HCT116 (cell line): ENCODE measurements around the gene NTN3. TPM values are rescaled to one million over a fixed set of nuclear protein-coding genes. Genes with fewer than 3 reads are reported as not detected.

ENCODE experiments used
- ATAC-seq: fragments of 200-7000 bp; cut with Tn5 transposase; 2 replicates; pipeline ENCODE4 v1.9.1; 2020; ENCODE audit warnings: mild to moderate bottlenecking, moderate library complexity
- BruUV-seq: library from RNA; stranded (reverse); fragments of 400-500 nt; replicated peaks from 2 replicates; lab custom pipeline; 2021; lab: Mats Ljungman, UMichigan
- CTCF ChIA-PET: fragments of 300-600 bp; sonication (Branson Sonifier 250); formaldehyde crosslinking; loops from one replicate; lab custom pipeline; 2021; ENCODE audit warnings: antibody characterized with exemption; lab: Charles Lee
- POLR2A ChIA-PET: fragments of 300-600, 350-600 bp; sonication (Branson Sonifier 250); formaldehyde crosslinking; loops from one replicate; lab custom pipeline; 2021; ENCODE audit warnings: antibody characterized with exemption; lab: Charles Lee
- RAD21 ChIA-PET, 2 experiments: fragments of 300-600 bp; sonication (Branson Sonifier 250); formaldehyde crosslinking; loops; one replicate each; lab custom pipeline; 2023; ENCODE audit warnings: low total read pairs in 2 of 2; ENCODE audit not compliant: uncharacterized antibody in 2 of 2, unreplicated experiment in 2 of 2, low non-redundant PET in 1 of 2; lab: Charles Lee
- DNase-seq: peaks from one replicate; pipeline ENCODE4 v3.0.0-alpha.2; 2010; ENCODE audit warnings: low read depth, low spot score
- H2AFZ ChIP-seq: fragments of 200-600 bp; shearing (Covaris generic), sonication (generic); 2 replicates; pipeline ENCODE4 v1.6.1; 2017; ENCODE audit warnings: low read depth, mixed run types, mixed read lengths, antibody characterized with exemption, low read length; ENCODE audit not compliant: poor library complexity, severe bottlenecking
- H3K27ac ChIP-seq: 2 replicates; pipeline ENCODE4 v1.5.1; 2012; ENCODE audit warnings: low read depth, low read length
- H3K27me3 ChIP-seq: fragments of 200-600 bp; sonication (generic); 2 replicates; pipeline ENCODE4 v1.6.1; 2016; ENCODE audit warnings: mixed run types, low read length, mixed read lengths; ENCODE audit not compliant: insufficient read depth
- H3K36me3 ChIP-seq, 2 experiments: fragments of 200-500 bp in 1 of 2; fragments of 200-600 bp in 1 of 2; sonication (Bioruptor generic) in 1 of 2; sonication (generic) in 1 of 2; 2 replicates each; pipeline versions ENCODE4 v1.5.1 to v1.6.1; 2014 to 2016; ENCODE audit warnings: low read length in 2 of 2, inconsistent platforms in 1 of 2, mixed read lengths in 1 of 2, mixed run types in 1 of 2; ENCODE audit not compliant: insufficient read depth in 2 of 2, control insufficient read depth in 1 of 2
- H3K4me1 ChIP-seq, 2 experiments: fragments of 200-600 bp in 1 of 2; sonication (generic) in 1 of 2; 2 replicates each; pipeline versions ENCODE4 v1.5.1 to v1.6.1; 2012 to 2017; ENCODE audit warnings: low read length in 2 of 2, inconsistent platforms in 1 of 2, mild to moderate bottlenecking in 1 of 2, mixed read lengths in 1 of 2, mixed run types in 1 of 2, moderate library complexity in 1 of 2; ENCODE audit not compliant: insufficient read depth in 2 of 2, control insufficient read depth in 1 of 2
- H3K4me2 ChIP-seq: fragments of 200-600 bp; sonication (generic); 2 replicates; pipeline ENCODE4 v1.6.1; 2017; ENCODE audit warnings: mixed run types, low read length, mixed read lengths
- H3K4me3 ChIP-seq, 2 experiments: fragments of 200-600 bp in 1 of 2; sonication (generic) in 1 of 2; replicated peaks in 1 of 2; 2 replicates each; pipeline ENCODE4 v1.5.1; 2011 to 2016; ENCODE audit warnings: low read length in 2 of 2, control low read depth in 1 of 2, low read depth in 1 of 2, mild to moderate bottlenecking in 1 of 2, mixed read lengths in 1 of 2, mixed run types in 1 of 2
- H3K79me2 ChIP-seq: fragments of 200-600 bp; sonication (generic); 2 replicates; pipeline ENCODE4 v1.6.1; 2017; ENCODE audit warnings: mild to moderate bottlenecking, mixed run types, low read length, moderate library complexity, mixed read lengths; ENCODE audit not compliant: insufficient read depth
- H3K9ac ChIP-seq: fragments of 200-600 bp; sonication (generic); 2 replicates; pipeline ENCODE4 v1.6.1; 2016; ENCODE audit warnings: low read length, mixed read lengths
- H3K9me2 ChIP-seq: fragments of 200-600 bp; sonication (generic), shearing (Covaris generic); 2 replicates; pipeline ENCODE4 v1.6.1; 2017; ENCODE audit warnings: mixed run types, mild to moderate bottlenecking, moderate library complexity; ENCODE audit not compliant: insufficient read depth
- H3K9me3 ChIP-seq, 2 experiments: fragments of 200-500 bp in 1 of 2; fragments of 200-600 bp in 1 of 2; sonication (Bioruptor generic) in 1 of 2; sonication (generic) in 1 of 2; 2 replicates each; pipeline ENCODE4 v1.6.1; 2014 to 2017; ENCODE audit warnings: low read length in 2 of 2, mixed read lengths in 2 of 2, inconsistent platforms in 1 of 2, low read depth in 1 of 2, mild to moderate bottlenecking in 1 of 2, mixed run types in 1 of 2, moderate library complexity in 1 of 2; ENCODE audit not compliant: control insufficient read depth in 1 of 2, insufficient read depth in 1 of 2
- H4K20me1 ChIP-seq: fragments of 200-600 bp; sonication (generic), shearing (Covaris generic); 2 replicates; pipeline ENCODE4 v1.6.1; 2017; ENCODE audit warnings: mixed run types, mild to moderate bottlenecking, moderate library complexity; ENCODE audit not compliant: insufficient read depth
- CEBPB ChIP-seq: IDR thresholded peaks from 2 replicates; pipeline ENCODE4 v1.6.1; 2012; ENCODE audit warnings: low read depth
- EGR1 ChIP-seq: IDR thresholded peaks from 2 replicates; pipeline ENCODE4 v1.6.1; 2012; ENCODE audit warnings: low read depth
- FOSL1 ChIP-seq: IDR thresholded peaks from 2 replicates; pipeline ENCODE4 v1.6.1; 2012; ENCODE audit warnings: low read depth
- JUND ChIP-seq: IDR thresholded peaks from 2 replicates; pipeline ENCODE4 v1.6.1; 2012
- RAD21 ChIP-seq: IDR thresholded peaks from 2 replicates; pipeline ENCODE4 v1.6.1; 2012; ENCODE audit warnings: low read depth, mild to moderate bottlenecking
- SRF ChIP-seq: IDR thresholded peaks from 2 replicates; pipeline ENCODE4 v1.6.1; 2012; ENCODE audit warnings: low read depth
- TCF7L2 ChIP-seq: IDR thresholded peaks from 2 replicates; pipeline ENCODE4 v1.7.0; 2011; ENCODE audit warnings: borderline replicate concordance, inconsistent platforms; ENCODE audit not compliant: insufficient read depth, insufficient read length; ENCODE audit errors: extremely low read depth
- ZNF274 ChIP-seq: fragments of 200-500 bp; sonication (Bioruptor generic); IDR thresholded peaks from 2 replicates; pipeline ENCODE4 v1.6.1; 2014; ENCODE audit warnings: mild to moderate bottlenecking, low read depth, low read length, inconsistent platforms
- intact Hi-C: fragments of 100-400 bp; cut with micrococcal nuclease; formaldehyde crosslinking; loops from 2 replicates; pipeline ENCODE4 v1.10.0; 2022
- total RNA-seq: library from RNA; stranded (reverse); gene quantifications from one replicate; pipeline ENCODE4 v1.2.1, GENCODE V29; 2021; ENCODE audit not compliant: unreplicated experiment
- TF ChIP-seq, protein P1 (sequence below), 3 experiments: fragments of 200-600 bp in 1 of 3; sonication (generic) in 1 of 3; IDR thresholded peaks in 2 of 3; conservative IDR thresholded peaks in 1 of 3; 2 replicates each; pipeline ENCODE4 v1.5.1; 2012 to 2017; ENCODE audit warnings: low read depth in 2 of 3, low read length in 2 of 3, antibody characterized with exemption in 1 of 3, borderline replicate concordance in 1 of 3, control low read depth in 1 of 3, mild to moderate bottlenecking in 1 of 3, mixed read lengths in 1 of 3, mixed run types in 1 of 3, moderate library complexity in 1 of 3; ENCODE audit not compliant: insufficient read depth in 1 of 3
- TF ChIP-seq, protein P2 (sequence below): IDR thresholded peaks from 2 replicates; pipeline ENCODE4 v1.6.1; 2011; ENCODE audit warnings: mild to moderate bottlenecking, low read length, moderate library complexity; ENCODE audit not compliant: insufficient replicate concordance; ENCODE audit errors: extremely low read depth

The NTN3 gene
- total RNA-seq, 1 experiment from 2014 or later, result 0.30 TPM

DNA sequence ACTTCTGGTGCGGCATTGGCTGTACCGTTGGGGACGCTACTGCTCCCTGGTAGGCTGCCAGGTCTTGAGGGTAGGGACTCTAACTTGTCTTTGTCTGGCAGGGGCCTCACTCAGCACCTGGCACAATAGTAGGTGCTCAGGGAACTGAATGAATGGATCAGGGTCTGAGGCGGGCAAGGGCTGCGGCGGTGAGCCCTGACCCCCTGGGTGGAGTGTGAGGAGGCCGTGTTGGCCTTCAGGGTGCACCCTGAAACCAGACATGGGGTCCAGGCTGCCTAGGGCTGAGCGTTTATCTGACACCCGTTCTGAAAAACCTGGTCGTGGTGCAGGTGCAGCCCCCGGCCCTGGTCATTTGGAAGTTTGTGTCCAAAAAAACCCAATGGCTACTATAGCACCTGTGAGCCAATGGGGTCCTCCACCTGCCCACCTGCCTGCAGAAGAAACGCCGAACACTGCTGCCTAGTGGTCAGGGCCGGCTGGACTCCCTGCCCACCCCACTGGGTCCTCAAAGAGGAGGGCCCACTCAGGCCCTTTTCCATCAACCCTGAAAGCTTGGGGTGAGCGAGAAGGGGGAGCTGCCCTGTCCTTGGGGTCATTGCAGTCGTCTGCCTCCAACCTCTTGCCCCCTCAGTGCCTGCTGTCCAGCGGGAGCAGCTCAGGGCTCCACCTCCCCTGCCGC lies 37.8 kb downstream of the NTN3 start:
- CTCF ChIA-PET, result no interaction called here
- intact Hi-C loops, result loop anchor here (10.0 kb wide), 2 partner anchors 244 to 314 kb away; partner anchors contain the start of genes CASKIN1 and RNPS1
- POLR2A ChIA-PET, result no interaction called here
- no peak overlapping the region for H3K9ac ChIP-seq
- H3K4me3 ChIP-seq, result no peak overlapping the region
- H3K36me3 ChIP-seq, result no peaks in the 10 kb centered on the region
- H3K4me1 ChIP-seq, result peaks cover 7 to 12% of the 10 kb centered on the region in 2 experiments
- no peak for DNase-seq
- ATAC-seq, result no peak
- TF ChIP-seq RAD21 (no peak), CEBPB (no peak), ZNF274 (no peak), JUND (no peak), TCF7L2 (no peak), EGR1 (no peak), SRF (no peak), FOSL1 (no peak)
- TF ChIP-seq, protein P1, sequence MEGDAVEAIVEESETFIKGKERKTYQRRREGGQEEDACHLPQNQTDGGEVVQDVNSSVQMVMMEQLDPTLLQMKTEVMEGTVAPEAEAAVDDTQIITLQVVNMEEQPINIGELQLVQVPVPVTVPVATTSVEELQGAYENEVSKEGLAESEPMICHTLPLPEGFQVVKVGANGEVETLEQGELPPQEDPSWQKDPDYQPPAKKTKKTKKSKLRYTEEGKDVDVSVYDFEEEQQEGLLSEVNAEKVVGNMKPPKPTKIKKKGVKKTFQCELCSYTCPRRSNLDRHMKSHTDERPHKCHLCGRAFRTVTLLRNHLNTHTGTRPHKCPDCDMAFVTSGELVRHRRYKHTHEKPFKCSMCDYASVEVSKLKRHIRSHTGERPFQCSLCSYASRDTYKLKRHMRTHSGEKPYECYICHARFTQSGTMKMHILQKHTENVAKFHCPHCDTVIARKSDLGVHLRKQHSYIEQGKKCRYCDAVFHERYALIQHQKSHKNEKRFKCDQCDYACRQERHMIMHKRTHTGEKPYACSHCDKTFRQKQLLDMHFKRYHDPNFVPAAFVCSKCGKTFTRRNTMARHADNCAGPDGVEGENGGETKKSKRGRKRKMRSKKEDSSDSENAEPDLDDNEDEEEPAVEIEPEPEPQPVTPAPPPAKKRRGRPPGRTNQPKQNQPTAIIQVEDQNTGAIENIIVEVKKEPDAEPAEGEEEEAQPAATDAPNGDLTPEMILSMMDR (IDR thresholded peaks at IDR 0.05 in 2 of 3, conservative IDR thresholded peaks at IDR 0.05 in 1 of 3; ENCODE audit: borderline replicate concordance in 1 of 3, insufficient read depth in 1 of 3, low read depth in 2 of 3, low read length in 2 of 3), result no peak
- TF ChIP-seq, protein P2, sequence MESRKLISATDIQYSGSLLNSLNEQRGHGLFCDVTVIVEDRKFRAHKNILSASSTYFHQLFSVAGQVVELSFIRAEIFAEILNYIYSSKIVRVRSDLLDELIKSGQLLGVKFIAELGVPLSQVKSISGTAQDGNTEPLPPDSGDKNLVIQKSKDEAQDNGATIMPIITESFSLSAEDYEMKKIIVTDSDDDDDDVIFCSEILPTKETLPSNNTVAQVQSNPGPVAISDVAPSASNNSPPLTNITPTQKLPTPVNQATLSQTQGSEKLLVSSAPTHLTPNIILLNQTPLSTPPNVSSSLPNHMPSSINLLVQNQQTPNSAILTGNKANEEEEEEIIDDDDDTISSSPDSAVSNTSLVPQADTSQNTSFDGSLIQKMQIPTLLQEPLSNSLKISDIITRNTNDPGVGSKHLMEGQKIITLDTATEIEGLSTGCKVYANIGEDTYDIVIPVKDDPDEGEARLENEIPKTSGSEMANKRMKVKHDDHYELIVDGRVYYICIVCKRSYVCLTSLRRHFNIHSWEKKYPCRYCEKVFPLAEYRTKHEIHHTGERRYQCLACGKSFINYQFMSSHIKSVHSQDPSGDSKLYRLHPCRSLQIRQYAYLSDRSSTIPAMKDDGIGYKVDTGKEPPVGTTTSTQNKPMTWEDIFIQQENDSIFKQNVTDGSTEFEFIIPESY, result no peak
- no peak overlapping the region for H2AFZ ChIP-seq
- BruUV-seq, result no TSS peak
- no peaks in the 10 kb centered on the region for H3K9me3 ChIP-seq
- no peaks in the 10 kb centered on the region for H3K9me2 ChIP-seq
- no peak overlapping the region for H3K27ac ChIP-seq
- peaks cover 1% of the 10 kb centered on the region for H3K79me2 ChIP-seq
- H4K20me1 ChIP-seq, result no peaks in the 10 kb centered on the region
- H3K4me2 ChIP-seq, result no peak overlapping the region
- RAD21 ChIA-PET, result no interaction called here
- no peaks in the 10 kb centered on the region for H3K27me3 ChIP-seq
